HG02885 (cell line): Measurements from ENCODE around the gene TENT5C.

Experiments used
- ATAC-seq: cut with Tn5 transposase; IDR thresholded peaks from one replicate; pipeline ENCODE4 v1.9.1; 2021; ENCODE audit warnings: mild to moderate bottlenecking; ENCODE audit not compliant: unreplicated experiment, poor library complexity

Gene TENT5C

GRCh38 chr1:117671781-117672501 is 66.1 kb downstream of the TENT5C start:
- ATAC-seq, result no peak

GRCh38 chr1:117672756-117673155 is 66.9 kb downstream of the TENT5C start:
- ATAC-seq, result no peak

DNA sequence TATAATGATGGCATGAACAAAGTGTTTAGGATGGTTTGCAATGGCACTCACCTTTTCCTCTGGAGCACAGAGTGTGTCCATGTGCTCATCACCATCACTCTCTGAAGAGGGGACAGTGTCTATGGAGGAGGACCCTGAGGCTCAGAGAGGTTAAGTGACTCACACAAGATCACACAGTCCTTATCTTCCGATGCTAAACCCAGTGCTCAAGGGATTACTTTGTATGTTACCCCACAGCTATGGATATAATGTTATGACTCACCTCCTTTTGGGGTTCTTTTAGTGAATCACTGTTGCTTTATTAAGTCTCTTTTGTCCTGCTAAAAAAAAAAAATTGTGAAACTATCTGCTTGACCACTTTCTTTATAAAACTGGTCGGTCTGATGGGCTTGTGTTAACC is 67.6 kb downstream of the TENT5C start:
- ATAC-seq, result no peak

DNA sequence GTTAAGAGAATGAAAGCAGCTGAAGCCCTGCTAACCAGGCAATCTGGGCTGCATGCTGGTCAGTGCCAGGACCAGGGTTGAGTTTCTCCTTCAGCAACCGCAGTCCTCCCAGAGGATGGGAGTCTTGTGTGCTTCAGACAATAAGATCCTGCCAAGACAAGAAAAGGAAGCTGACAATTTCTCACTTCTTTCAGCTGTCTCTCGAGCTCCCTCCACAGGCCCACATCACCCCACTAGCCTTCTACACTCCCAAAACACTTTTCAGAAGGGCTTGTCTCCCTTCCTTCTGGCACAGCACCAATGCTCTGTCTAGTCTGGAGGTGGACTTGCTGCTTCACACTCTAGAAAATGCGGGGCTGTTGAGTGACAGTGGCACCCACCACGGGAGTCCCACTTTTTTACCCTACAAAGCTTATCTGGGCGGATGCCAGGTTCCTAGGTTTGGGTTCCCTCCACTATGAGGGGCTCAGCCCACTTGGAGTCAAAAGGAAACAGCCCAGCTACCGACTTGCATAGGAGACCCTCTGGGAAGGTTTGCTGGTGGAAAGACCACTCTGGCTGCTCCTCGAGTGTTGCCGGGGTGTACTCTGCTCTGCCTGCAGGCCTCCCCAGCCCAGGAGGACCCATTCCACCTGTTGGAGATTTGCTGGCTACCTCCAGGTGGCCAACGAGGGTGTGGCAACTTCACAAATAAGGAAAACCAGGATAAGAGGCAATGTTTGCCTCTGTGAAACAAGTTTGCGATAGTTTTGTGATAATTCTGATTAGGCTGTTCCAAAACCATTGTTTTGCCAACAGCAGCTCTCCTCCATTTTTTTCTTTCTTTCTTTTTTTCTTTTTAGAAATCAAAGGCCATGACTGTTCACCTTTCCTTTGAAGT is 68.9 kb downstream of the TENT5C start:
- peak; percentile 71 for ATAC-seq

GRCh38 chr1:117675907-117676430 is 70.1 kb downstream of the TENT5C start:
- ATAC-seq, result no peak

GRCh38 chr1:117676615-117677130 is 70.8 kb downstream of the TENT5C start:
- no peak for ATAC-seq
